SHP77 (cell line): Measurements from ENCODE around the gene B4GALNT1.
A peak's percentile ranks its signal among the peaks of the same experiment; 100 is the strongest.
"Not testable (repeated sequence)": the region's sequence is repeated elsewhere in the genome, so short reads cannot be mapped to it uniquely, and the experiment has no call there.

Source experiments
- DNase-seq, 2 experiments: peaks; one replicate each; lab custom pipeline; 2025; lab: John Stamatoyannopoulos, UW

B4GALNT1 gene

DNA sequence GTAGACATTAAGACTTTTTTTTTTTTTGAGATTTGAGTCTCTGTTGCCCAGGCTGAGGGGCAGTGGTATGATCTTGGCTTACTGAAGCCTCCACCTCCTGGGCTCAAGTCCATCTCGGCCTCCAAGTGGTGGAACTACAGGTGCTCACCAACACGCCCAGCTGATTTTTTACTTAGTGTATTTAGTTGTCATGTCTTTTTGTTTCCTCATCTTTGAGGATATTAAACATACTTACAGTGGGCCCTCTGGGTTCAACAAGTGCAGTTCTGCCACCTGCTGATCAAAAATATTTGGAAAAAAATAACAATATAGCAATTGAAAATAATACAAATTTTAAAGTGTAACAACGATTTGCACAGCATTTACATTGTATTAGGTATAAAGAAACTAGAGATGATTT, 4.4 kb upstream of the B4GALNT1 start:
- no peak for DNase-seq

DNA sequence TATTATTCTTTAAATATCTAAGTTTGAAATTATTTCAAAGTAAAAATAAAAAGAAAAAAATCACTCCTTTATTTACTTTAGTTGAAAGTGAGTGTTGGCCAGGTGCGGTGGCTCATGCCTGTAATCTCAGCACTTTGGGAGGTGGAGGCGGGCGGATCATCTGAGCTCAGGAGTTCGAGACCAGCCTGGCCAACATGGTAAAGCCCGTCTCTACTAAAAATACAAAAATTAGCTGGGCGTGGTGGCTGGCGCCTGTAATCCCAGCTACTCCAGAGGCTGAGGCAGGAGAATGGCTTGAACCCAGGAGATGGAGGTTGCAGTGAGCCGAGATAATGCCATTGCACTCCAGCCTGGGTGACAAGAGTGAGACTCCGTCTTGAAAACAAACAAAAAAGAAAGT, 3.7 kb upstream of the B4GALNT1 start:
- DNase-seq: not testable (repeated sequence)

DNA sequence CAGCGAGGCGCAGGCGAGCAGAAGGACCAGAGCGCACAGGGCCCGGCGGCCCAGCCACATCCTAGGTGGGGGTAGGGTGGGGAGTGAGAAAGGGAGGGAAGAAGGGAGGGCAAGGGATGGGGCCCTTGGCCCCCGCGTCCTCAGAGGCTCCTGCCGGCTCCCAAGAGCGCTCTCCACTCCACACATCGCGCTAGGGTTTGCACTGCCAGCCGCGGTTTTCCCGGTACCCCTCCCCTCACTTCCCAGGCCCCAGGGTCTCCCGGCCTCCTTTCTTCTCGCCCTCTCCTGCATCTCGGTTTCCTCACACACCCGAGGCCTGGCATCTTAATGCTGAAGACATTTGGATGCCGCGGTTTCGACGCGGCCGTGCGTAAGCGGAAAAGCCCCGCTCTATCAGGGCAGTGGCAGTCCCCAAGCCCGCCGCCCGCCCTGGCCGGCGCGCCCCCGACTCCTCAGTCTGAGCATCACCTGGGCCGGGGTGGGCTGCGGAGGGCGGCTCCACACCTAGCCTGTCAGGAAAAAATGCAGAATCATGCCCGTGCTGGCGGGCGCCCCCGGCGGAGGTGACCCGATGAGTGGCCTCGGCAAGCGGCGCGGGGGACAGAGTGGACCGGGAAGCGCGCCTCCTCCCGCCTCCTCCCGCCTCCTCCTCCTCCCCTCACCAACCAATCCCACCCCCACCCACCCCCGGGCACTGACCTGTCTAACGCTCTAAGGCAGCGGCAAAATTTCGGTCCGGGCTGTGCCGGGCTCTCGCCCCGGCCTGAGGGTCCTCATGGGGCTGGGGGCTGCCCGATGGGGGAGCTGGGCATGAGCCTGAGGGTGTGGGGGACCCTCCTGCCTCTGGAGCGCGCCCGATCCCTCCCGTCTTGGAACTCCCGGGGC, 686 bp downstream of the B4GALNT1 start:
- DNase-seq: peak in 1 of 2 experiments; percentile 28

DNA sequence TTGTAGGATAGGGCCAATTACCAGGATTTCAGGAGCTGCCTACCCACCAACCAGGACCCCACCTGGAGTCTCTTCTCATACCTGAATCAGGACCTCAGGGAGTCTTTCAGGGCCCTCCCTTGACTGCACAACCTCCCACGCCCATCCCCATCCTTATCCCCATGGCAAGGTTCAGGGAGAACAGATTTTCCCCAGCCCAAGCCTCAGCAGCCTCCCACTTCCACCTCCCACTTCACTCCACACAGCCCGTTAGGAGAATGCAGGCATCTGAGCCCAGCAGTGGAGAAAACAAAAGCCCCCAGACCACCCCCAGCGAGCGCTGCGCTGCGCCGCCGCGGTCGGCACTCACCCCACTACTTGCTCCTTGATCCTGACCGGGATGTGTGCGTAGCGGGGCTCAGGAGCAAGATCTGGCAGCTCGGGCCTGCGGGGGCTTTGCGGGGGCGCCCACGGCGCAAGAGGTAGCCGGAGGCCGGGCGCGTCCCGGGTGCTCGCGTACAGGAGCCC, 1.4 kb downstream of the B4GALNT1 start:
- no peak for DNase-seq

DNA sequence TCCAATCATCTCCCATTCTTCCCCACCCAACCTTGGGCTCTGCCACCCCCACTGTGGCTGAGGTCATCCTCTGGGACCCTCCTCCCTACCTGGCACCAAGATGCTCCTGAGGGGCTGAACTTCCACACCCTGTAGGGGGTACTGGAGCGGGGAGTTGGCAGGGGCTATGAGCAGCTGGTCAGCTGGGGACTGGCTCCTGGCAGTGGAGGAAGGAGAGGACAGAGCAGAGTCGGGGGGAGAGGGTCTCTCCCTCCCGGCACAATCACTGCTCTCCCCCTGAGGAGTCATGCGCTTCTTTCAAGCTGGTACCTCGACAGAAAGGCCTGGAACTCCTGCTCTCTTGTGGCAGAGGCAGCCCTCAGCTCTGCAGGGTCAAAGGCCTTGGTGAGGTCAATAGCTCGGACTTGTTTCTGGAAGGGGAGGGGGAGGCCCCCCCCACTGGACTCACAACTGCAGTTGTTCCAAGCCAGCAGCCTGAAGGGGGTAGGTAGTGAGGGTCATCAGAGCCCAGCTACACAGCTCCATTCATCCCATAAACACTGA, 2.0 kb downstream of the B4GALNT1 start:
- no peak for DNase-seq

DNA sequence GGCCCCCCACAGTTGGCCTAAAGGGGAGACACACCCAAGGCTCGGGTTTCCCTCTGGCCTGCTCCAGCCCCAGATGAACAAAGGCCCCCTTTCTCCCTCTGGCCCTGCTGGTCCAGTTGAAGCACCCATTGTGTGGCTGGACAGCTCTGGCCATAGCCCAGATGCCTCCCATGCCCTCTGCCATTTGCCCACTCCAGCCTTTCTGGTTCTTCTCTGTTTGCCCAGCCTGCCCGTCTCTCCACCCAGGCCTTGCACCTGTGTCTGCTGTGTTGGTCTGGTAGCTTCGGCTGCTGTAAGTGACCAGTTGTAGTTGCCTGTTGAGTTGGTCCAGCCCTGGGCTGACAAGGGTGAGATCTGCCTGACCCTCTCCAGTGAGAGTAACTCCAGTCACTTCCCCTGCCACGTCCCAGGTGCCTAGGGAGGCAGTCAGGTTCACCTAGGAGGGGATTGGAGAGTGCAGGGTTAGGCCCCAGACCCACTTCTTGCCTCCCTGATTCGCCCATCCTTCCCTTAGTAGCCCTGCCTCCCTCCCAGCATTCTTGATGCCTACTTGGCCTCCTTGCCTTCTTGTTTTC, 3.0 kb downstream of the B4GALNT1 start:
- no peak for DNase-seq

DNA sequence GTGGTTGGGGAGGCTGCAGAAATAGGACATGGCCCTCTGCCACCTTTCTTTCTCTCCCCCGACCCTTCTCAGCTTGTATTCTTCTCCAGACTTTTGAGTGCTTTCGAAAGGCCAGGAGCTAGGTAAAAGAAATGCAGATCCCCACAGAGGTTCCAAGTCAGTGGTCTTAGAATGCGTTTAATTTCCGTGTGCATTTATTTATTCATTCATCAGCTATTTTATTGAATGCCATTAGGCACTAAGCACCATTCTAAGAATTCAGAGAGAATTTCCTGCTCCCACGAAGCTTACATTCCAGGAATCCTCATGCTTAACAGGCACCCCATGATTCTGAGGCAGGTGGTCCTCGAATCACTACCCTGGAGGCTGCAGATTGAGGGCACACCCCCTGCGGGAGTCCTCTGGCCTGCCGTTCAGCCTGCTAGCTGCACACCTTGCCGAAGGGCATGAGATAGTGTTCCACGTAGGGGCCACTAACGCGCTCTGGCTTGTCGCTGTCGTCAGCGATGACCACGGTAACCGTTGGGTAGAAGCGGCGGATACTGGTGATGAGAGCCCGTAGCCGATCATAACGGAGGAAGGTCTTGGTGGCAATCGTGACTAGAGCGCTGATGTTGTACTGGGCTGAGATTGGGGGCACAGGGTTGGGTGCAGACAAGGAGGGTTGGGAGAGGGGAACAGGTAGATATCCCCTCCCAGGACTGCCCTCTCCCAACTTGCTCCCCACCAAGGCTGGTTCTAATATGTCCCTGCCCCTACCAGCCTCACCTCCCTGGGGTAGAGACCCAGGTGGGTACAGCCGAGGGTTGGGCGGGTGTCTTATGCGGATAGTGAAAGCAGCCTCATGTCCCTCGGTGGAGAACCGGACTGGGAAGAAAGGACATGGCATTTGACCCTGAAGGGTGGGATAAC, 4.5 kb downstream of the B4GALNT1 start:
- DNase-seq: no peak

DNA sequence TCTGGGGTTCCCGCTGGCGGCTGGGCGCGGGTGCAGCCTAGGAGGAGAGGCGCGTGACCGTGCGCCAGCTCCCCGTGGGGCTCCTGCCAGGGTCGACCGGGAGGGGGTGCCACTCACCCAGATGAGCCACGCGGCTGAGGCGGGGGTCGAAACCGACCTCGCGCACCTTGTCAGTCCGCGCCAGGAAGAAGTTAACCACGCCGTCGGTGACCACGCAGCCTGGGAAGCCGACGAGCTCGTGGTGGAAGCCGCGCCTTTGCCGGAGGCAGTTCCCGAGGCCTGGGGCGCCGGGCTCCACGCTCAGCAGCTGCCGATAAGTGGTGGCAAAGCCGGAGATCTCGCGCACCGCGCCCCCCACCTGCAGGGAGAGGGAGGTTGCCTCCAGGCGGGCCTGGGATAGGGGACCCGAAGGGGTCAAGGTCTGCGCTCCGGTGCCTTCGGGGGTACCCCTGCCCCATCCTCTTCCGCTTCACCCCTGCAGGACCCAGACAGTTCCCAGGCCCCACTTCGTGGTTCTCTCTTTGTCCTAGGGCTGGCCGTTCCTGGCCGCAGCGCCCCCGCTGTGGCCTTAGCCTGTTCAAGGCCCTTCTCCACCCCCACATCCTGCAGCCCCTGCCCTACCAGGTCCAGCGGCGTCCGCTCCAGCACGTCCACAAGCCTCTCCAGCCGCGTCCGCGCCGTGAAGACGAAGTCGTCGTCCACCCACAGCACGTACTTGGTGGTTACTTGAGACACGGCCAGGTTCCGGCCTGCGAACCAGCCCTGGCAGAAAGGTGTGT, 5.3 kb downstream of the B4GALNT1 start:
- no peak for DNase-seq

DNA sequence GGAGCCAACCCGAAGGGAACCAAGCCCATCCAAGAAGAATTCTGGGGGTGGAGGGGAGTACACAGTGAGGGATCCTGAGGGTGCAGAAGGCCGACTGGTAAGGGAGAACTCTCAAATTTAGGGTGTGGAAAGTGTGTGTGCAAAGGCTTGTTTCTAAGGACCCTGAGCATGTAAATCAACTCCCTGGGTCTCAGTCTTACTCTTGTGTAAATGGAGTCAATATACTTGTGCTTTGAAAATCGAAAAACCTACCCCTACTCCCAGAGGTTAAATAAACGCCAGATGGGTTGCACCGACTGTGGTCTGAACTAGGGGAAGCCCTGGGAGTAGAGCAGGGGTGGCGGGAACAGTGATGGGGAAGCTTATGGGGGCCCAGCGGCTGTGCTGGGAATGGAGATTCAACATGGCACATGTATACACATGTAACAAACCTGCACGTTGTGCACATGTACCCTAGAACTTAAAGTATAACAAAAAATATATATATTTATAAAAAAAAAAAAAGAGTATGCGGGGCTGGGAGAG, 6.0 kb downstream of the B4GALNT1 start:
- DNase-seq: no peak

DNA sequence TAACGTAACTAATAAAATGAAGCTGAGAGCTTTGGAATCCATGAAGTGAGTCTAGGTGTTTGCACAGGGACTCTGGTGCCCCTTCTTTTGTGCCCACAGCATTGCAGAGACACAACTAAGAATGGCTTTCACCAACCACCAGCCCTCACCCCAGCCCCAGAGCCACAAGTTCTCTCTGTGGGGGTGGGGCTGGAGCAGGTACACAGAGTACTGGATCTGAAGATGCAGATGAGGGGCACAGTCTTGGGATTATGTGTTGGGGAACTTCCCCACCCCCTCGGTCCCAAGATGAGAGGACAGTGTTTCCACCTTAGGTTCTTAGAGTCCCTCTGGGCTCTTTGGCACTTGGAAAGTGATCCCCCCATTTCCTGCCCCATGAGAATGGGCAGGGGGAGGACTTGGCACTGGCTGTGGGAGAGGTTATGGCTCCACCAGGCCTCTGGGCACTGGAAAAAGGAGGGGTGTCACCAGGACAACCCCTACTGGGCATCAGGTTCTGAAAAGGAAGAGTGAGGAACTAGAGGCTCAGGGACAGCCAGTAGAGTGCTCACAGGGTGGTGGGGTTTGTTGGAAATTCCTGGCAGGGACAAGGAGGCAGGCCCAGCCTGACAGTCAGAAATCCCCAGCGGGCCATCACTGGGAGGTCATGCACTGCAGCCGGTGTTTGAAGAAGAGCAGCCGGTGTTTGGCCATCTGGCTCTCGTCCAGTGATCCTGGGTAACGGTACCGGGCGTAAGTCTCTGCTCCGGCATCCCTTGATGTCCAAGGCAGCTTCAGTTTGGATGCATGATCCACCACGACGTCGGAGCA, 6.7 kb downstream of the B4GALNT1 start:
- DNase-seq: no peak

DNA sequence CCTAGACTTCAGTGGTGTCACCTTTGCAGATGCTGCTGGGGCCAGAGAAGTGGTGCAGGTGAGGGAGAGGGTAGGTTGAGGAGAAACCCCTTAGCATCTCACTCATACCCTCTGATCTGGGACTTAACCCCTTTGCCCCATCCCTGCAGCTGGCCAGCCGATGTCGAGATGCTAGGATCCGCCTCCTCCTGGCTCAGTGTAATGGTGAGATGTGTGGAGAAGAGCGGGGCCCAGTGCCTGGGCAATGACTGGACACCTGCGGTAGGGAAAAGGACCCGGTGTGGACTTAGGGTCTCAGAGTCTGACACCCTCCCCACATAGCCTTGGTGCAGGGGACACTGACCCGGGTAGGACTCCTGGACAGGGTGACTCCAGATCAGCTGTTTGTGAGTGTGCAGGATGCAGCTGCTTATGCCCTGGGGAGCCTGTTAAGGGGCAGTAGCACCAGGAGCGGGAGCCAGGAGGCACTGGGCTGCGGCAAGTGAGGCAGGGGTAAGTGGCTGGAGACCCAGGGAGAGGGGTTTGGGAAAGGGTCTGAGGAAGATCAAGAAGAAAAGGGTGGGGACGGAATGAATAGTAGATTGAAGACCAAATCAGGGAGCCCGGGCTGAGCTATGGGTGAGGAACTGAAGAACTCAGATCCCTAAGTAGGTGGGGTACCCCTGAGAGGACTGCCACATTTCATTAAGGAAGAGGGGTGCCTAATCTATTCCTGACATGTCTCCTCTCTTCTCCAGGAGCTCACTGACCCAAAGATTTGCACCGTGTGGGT, 7.6 kb downstream of the B4GALNT1 start:
- no peak for DNase-seq

DNA sequence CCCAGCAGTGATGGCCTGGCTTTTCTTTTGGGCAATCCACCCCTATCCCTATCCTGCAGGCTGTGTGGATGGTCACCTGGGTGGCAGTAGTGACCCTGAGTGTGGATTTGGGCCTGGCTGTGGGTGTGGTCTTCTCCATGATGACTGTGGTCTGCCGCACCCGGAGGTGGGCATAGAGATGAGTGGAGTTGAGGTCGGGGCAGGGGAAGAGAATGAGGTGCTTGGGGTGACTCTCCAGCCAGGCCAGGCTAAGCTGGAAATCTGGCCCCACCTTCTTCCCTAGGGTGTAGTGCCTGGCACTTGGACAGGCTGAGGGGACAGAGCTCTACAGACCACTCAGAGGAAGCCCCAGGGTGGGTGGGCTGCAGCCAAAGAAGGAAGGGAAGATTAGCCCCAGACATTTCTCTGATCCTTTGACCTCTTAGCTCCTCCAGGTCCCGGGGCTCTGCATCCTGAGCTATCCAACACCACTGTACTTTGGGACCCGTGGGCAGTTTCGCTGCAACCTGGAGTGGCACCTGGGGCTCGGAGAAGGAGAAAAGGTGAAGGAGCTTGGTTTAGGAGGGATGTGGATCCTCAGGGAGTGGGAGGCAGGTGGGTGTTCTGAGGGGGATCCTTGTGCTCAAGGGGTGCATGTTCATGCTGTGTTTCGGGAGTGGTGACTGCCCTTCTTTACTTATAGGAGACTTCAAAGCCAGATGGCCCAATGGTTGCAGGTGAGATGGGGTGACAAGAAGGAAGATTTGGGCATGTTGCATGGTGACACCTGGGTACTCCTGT, 8.4 kb downstream of the B4GALNT1 start:
- DNase-seq: no peak

DNA sequence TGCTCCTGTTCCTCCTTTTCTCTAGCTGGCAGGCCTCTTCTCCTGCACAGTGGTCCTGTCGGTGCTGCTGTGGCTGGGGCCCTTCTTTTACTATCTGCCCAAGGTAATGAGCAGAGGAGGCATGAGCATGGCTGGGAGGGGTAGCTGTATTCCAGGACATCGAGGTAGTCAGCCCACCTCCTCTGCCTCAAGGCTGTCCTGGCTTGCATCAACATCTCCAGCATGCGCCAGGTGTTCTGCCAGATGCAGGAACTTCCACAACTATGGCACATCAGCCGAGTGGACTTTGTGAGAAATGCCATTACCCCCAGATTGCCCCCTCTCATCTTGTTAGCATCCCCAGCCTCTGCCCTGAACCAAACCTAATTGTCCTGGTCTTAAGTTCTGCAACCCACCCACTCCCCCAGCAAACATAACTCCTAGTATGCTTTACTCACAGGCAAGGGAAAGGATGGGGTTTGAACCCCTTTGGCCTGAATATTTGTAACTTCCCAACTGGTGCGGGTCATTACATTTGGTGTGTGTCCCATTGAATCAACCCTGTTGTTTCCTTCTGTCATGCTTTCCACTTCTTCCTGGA, 9.1 kb downstream of the B4GALNT1 start:
- no peak for DNase-seq

DNA sequence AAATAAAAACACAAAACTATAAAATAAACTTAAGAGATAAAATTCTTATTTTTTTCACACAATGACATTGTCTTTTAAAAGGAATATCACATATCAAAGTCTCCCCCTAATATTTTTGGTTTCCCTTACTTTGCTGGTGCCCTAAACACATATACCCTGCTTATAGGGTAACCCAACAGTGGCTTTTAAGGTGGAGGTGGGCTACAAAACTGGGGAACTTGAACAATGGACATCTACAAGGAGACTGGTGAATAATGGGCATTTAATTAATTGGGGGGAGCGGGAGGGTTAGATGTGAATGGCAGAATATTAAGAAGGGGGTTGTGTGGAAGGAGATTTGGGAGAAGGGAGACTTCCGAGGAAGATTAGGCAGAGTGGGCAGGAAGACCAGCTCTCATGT, 9.6 kb downstream of the B4GALNT1 start:
- DNase-seq: no peak

DNA sequence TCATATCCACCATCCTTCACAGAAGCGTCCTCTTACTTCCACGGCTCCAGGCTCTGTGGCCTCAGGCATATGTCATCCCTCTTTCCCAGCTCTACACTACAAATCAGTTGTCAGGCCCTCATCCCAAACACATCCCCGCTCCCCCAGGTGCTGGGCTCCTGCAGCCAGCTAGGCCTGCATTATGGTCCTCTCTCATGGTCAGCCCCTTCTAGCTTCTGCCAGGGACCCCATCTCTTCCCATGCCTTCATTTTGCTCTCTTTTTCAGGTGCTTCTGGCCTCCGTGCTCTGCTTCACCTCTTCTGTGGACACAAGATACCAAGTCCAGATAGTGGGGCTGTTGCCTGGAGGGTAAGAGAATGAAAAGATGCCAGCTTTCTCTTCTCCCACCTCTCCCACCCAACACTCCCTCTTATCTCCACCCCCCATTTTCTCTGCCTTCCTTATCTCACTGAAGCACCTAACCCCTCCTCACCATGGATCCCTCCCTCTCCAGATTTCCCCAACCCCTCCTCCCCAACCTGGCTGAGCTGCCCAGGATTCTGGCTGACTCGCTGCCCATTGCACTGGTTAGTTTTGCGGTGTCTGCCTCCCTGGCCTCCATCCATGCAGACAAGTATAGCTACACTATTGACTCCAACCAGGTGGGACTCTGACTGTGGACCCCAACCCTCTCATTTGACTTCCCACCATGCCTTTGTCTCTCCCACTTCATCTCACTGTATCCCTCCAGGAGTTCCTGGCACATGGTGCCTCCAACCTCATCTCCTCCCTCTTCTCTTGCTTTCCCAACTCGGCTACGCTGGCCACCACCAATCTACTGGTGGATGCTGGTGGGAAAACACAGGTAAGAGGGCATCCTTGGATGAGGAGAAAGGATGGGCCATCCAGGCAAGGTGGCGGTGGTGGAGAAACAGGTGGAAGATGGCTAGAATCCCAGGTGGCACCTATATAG, 10.4 kb downstream of the B4GALNT1 start:
- DNase-seq: no peak

DNA sequence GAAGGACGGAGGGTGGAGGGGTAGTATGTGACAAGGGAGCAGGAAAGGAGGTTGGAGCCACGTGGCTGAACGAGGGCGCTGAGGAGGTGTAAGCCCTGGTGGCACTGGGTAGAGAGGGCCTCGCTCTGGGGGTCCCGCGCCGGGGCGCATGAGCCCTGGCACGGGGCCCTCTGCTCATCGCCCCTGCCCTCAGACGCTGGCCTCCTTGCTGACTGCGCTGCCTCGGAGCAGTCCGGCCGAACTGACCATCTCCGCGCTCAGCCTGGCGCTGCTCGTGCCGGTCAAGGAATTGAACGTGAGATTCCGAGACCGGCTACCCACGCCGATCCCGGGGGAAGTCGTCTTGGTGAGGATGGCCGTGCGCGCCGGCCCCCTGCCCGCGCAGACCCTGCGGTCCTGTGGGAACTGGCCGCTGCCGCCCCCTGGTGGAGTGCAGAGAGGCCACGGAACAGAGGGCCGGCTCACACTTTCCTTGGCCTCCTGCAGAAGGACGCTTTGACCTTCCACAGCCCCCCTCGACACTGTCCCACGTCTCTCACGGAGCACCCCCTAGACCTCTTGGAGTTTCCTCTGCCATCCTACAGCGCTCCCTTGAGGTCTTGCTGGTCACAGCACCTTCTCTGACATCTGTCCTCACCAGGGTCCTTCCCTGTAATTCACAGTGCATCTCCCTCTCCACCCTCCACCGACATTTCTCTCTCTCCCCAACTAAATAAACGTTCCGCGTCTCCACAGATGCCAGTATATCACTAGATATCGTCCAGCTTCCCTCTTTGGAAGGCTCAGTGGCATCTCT, 11.3 kb downstream of the B4GALNT1 start:
- DNase-seq: peak; percentile 33 to 56
